Measurements from ENCODE around the gene ACBD3.

ACBD3 gene

DNA sequence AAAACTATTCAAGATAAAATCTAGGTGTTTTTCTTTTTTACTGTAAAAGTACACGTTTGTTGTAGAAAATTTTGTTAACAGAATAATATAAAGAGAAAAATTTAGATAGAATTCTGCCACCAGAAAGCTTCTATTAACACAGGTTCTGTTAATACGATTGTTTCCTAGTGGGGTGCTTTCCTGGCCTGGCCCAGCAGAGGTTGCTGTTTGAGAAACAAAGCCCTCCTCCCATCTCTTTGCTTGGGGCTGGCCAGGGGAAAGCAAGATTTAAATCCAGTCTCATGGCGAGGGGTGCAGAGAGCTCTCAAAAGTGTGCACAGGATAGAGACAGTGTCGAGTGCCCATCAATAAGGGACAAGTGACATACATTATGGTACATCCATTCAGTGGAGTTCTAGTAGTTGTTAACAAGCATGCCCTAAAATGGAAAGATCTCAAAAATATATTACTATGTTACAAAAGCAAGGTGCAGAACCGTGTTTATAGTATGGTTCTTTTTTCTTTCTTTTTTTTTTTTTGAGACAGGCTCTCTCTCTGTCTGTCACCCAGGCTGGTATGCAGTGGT lies 14.6 kb upstream of the ACBD3 start:
- DNase-seq (ENCODE audit: low spot score), result no peak

DNA sequence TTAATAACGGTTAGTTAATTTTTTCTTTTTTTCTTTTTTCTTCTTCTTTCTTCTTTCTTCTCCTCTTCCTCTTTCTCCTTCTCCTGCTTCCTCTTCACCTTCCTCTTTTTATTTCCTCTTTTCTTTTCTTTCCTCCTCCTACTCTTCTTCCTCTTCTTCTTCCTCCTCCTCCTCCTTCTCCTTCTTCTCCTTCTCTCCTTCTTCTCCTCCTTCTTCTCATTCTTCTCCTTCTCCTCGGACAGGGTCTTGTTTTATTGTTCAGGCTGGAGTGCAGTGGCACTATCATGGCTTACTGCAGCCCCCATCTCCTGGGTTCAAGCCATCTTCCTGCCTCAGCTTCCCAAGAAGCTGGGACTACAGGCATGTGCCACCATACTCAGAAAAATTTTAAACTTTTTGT lies 13.4 kb upstream of the ACBD3 start:
- no peak for DNase-seq (ENCODE audit: low spot score)

DNA sequence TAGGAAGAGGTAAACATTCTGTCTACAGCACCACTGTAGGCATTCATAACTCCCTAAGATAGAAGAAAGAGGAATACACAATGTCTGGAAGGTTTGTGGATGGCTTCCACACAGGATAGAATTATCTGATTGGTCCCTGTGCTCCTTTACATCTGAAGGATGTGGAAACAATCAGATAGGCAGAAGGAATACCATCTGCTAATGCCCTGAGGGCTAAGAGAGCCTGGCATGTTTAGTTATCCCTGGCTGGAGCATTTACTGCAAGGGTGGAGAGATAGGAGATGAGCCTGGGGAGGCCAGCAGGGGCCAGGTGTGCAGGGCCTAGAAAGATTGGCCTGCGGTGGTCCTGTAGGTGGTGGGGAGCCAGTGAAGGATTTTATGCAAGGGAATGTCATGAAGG lies 8.6 kb upstream of the ACBD3 start:
- no peak for DNase-seq (ENCODE audit: low spot score)

DNA sequence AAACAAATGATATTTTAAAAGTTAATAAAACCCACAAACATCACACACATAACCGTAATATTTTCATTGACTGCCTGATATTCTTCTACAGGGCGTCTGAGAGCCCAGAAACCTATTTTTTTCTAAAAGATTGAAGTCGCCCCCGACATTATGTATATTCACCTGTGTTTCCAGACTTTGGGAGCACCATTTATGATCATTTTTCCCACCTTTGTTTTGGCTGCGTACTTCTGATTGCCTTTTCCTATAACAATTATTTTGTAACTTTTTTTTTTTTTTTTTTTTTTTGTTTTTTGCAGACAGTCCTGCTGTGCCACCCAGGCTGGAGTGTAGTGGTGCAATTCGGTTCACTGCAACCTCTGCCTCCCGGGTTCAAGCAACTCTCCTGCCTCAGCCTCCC lies 839 bp upstream of the ACBD3 start:
- DNase-seq (ENCODE audit: low spot score), result no peak

DNA sequence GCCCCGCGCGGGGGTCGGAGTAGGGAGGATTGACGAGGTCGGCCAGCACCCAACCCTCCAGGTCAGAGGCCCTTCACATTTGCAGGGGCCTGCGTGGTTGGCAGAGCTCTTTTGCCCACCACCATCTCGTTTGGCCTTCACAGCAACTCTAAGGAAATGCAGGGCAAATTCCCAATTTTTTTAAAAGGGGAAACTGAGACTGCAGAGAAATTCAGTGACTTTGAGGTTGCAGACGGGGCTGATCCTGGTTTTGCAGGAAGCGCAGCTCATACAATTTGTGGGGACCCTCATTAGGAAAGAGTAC lies 430 bp upstream of the ACBD3 start:
- no peak for DNase-seq (ENCODE audit: low spot score)

DNA sequence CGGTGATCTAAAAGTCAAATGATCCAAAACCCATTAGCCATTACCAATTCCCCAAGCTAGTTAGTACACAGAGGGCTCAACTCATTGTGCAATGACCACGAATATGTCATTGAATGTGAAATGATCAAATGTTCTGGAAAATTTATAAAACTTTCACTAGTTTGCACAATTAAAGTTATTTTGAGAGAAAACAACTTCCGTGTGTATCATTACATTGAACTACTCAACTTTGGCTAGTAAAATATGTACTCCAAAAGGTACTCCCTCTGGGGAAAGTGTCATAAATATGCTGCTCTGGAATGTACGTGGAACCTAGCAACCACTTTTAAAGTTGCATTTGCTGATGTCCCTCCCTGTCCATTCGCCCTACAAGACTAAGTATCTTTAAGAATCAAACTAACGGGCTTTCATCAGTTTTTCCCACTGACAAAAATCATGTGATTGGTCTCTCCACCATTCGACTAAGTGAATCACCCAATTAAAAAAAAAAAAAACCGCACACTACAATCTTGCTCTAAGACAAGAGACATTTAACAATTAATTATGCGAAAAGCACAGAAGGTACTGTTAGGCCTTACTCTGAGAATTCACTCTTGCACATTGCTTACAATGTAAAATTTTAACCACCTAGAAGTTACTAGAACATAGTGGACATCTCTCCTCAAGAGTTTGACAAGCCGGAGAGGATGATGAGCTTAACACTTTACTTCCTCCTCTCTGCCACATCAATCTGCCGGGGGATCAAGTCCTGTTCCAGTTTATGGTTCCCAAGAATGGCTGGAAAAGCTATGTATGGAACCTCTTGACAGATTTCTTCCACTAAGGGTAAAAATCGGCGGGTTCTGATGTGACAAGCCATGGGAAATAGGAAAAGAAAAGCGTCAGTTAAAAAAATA lies 1.2 kb downstream of the ACBD3 start:
- no peak for DNase-seq (ENCODE audit: low spot score)

DNA sequence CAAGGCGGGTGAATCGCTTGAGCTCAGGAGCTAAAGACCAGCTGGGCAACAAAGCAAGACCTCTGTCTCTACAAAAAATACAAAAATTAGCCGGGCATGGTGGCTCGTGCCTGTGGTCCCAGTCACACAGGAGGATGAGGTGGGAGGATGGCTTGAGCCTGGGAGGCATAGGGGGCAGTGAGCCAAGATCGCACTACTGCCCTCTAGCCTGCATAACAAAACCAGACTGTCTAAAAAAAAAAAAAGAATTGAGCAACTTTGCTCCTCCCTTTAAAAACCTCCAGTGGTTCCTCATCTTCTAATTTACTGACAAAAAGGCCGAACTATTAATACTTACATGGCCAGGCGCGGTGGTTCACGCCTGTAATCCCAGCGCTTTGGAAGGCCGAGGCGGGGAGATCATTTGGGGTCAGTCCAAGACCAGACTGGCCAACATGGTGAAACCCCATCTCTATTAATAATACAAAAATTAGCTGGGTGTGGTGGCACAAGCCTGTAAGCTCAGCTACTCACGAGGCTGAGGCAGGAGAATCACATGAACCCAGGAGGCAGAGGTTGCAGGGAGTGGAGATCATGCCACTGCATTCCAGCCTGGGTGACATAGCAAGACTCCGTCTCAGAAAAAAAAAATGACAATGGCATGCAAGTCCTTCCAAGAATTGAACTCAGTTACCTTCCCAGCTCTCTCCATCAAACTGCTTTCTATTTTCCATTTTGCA lies 4.4 kb downstream of the ACBD3 start:
- no peak for DNase-seq (ENCODE audit: low spot score)

DNA sequence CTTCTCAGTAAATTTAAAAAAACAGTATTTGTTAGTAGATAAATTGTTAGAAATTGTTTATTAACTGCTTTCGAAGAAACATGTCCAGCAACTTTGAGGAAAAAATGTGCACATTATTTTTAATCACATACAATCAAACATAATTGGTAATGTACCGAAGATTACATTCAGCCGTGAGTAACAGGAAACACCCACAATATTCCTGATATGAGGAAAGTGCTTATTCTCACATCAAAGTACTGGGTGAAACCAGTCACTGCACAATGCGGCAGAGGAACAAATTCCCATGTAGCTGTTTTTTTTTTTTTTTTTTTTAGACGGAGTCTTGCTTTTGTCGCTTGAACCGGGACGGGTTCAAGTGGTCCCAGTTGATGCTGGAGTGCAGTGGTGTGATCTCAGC lies 9.7 kb downstream of the ACBD3 start:
- DNase-seq (ENCODE audit: low spot score), result no peak

DNA sequence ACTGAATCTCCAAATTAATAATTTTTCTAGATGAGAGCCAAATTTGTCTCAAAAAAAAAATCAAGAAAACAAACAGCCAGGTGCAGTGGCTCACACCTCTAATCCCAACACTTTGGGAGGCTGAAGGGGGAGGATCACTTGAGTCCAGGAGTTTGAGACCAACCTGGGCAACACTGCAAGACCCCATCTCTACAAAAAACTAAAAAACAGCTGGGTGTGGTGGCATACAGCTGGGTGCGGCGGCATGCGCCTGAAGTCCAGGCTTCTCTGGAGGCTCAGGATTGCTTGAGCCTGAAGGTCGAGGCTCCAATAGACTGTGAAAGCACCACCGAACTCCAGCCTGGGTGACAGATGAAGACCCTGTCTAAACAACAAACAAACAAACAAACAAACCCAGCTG lies 14.0 kb downstream of the ACBD3 start:
- DNase-seq (ENCODE audit: low spot score), result no peak

DNA sequence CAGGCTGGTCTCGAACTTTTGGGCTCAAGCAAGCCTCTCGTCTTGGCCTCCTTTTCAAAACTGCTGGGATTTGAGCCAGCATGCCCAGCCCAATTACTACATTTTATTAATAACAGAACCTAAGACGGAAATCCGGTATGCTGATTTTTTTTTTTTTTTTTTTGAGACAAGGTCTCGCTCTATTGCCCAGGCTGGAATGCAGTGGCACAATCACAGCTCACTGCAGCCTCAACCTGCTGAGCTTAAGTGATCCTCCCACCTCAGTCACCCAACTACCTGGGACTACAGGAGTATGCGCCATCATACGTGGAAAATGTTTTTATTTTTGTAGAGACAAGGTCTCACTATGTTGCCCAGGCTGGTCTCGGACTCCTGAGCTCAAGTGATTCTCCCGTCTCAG lies 20.2 kb downstream of the ACBD3 start:
- no peak for DNase-seq (ENCODE audit: low spot score)

DNA sequence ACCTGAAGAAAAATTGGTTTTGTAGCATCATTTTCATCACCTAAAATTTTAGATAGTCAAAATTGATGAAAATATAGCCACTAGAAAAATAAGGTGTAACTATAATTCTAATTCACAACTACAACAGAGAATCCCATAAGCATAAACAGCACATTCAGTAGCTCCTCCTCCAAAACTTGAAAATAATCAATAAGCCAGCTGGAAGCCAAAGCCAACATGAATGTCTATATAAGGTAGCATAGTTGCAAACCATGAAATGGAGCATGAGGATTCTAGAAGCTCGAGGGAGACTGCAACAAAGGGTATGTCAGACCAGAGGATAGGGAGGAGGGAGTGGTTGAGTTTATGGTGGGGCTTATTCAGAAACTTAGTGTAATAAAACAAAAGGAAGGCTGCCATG lies 22.4 kb downstream of the ACBD3 start:
- DNase-seq (ENCODE audit: low spot score), result no peak

DNA sequence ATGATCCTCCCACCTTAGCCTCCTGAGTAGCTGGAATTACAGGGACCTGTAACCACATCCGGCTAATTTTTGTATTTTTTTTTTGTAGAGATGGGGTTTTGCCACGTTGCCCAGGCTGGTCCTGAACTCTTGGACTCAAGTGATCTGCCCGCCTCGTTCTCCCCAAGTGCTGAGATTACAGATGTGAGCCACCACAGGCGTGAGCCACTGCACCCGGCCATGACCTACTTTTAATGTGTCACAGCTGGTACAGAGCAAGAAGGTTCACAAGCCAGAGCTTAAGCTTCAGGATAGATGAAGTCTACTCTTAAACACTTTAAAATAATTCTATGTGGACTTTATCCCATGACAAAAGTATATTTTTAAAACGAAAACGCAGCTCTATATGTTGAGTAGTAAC lies 23.6 kb downstream of the ACBD3 start:
- no peak for DNase-seq (ENCODE audit: low spot score)

DNA sequence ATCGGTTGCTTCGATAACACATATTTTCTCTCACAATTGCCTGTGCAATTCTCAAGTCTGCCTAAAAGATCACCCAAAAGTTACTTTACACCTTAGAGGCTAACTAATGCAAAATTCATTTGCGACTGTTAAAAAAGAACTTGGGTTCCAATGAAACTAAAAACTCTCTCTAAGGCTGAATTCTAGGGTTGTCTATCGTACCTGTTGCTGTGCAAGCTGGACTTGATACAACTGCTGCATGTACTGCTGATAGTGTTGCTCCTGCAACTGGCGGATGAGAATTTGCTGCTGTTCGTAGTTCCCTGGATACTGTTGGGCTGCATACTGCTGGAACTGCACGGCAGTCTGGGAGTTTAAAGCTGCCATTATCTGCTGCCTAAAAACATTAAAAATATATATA lies 27.6 kb downstream of the ACBD3 start:
- no peak for DNase-seq (ENCODE audit: low spot score)

DNA sequence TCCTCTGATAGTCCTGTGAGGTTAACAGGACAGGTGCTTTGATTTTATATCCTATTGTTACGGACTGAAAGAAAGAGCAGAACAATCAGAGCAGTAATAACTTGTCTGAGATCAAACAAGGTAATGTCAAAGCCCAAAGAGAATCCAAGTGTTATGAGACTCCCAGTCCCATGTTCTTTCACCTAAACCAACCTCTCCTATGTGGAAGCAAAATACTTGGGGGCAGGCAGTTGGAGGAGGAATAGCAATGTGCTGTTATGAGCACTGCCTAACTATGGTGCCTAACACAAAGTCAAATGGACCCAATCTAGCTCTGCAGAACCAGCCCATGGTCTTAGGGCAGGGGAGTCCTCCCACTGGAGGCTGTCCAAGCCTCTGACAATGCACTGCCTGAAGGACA lies 28.1 kb downstream of the ACBD3 start:
- no peak for DNase-seq (ENCODE audit: low spot score)

DNA sequence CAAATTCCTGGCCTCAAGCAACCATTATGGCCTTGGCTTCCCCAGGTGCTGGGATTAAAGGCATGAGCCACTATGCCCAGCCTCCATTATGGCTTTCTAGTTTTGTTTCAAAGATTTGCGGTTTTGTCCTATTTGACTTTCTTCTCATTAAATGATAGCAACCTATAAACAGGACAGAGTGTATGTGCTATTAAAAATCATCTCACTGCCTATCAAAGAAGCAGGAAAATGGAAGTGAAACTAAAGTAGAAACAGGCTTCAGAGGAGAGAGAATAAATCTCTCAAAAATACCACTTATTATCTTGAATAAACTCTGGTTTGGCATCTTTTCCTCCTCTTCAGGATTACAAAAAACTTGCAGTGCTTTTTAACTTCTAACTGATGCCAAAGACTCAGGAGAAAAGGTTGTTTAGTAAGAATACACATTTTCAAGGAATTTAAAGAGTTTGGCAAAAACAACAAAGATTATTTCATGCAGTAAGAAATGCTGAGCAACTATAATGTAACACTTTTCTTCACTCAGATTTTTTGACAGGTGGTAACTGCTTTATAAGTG lies 28.7 kb downstream of the ACBD3 start:
- DNase-seq (ENCODE audit: low spot score), result no peak

DNA sequence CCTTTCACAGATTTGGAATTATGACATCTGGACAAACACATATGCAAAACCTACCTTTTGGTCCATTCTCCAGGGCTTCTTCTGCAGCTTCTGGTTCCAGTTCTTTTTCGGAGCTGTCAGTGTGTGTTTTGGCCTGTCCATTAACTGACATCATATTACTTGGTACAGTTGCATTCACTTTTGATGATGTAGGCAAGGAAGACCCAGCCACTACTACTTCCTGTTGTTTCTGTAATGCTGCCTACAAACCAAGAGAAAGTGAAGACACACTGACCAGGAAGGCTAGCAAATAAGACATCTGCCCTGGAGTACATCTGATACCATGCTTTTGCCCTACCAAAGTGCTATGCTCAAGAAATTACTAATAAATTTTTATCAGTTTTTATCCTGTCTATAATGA lies 31.9 kb downstream of the ACBD3 start:
- DNase-seq (ENCODE audit: low spot score), result no peak

DNA sequence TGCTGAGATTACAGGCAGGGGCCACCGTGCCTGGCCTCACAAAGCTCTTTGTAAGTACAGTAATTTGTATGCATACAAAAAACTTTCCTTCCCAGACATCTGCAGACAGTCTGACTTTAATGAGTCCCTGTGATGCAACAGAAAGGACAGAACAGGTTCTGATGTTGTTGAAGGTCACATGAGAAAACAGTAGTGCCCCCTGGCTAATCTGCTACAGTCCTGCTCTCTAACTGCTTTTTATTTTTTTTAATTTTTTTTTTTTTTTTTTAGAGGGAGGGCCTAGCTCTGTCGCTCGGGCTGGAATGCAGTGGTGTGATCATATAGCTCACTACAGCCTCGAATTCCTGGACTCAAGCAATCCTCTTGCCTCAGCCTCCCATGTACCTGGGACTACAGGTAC lies 36.7 kb downstream of the ACBD3 start:
- no peak for DNase-seq (ENCODE audit: low spot score)

DNA sequence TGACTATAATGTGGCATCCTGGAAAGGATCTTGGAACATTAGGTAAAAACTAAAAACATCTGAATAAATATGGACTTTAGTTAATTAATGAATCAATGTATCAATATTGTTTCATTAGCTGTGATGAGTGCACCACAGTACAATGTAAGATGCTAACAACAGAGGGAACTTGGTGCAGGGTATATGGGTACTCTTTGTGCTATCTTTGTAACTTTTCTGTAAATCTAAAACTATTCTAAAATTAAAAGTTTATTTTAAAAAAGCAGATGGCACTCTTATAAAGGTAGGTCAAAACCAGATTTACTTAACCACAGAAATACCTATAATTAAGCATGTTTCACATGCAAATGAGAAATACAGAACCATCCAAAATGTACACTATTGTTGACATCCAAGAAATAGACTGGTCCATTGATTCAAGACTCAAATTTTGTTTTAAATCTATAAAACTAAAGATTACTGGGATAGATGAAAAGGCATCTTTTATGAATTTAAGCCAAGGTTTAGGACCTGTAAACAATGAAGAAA lies 38.4 kb downstream of the ACBD3 start:
- no peak for DNase-seq (ENCODE audit: low spot score)

DNA sequence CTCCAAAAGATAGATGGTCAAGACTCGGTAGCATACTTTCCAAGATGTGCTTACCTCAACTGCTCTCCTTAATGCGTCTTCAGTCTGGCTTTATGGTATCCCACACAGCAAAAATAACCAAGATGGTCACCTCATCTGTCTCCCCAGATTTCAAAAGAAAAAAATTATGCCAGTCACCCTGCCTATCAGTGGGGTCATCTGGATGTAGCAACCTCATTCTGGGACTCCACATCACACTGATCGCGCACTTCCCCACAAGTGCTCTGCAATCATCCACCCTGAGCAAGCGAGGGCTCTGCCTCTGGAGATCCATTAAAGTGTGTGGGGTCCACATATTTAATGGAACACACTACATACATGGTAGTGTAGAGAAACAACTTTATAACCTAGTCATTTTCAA lies 42.5 kb downstream of the ACBD3 start:
- DNase-seq (ENCODE audit: low spot score), result no peak

DNA sequence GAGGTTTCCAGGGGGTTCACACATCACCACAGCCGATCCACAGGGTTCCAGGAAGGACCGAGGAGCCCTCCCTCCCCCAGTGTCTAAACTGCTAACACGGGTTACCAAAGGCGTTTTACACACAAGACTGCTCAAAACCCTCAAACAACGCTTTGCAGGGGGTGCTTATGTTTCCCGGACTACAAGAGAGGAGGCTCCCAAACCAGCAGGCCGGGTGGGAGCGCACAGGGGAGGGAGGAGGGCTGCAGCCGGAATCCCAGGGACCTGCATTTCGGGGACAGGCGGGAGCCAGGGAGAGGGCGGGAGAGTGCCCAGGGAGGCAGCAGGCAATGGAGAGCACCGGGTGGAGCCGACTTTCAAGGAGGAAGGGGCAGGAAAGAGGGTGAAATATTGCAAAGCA lies 50.8 kb downstream of the ACBD3 start:
- DNase-seq (ENCODE audit: low spot score), result peak; percentile 62

DNA sequence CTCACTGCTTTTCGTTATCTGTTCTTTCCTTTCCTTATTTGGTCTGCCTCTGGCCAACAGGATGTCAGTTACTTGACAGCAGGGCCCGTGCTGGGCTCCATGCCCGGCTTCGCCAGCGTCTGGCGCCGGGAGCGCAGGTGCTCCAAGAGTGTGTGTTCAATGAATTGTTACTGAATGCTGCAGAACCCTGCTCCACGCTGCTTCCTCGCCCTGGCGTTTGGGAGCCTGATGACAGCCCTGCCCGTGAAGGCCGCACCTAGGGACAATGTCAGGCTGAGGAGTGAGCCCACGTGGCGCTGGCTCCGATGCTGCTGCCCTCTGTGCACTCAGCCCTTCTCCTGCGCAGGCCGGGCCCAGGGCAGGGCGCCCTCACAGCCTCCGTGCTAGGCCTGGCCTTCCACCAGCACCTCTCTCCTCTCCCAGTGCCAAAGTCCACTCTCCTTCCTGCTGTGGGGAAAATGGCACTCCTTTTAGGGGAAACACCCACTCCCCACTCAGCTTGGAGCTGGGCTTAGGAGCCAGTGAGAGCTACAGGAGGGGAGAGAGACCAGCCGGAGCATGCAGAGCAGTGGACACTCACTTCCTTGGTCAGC lies 51.4 kb downstream of the ACBD3 start:
- DNase-seq (ENCODE audit: low spot score), result peak; percentile 60
